ENCODE data around the gene PABPN1L. TPM values are rescaled to one million over a fixed set of nuclear protein-coding genes. Genes with fewer than 3 reads are reported as not detected.

The PABPN1L gene
- total and polyA plus RNA-seq, 7 donors: 0.15 TPM; not detected in 6

DNA sequence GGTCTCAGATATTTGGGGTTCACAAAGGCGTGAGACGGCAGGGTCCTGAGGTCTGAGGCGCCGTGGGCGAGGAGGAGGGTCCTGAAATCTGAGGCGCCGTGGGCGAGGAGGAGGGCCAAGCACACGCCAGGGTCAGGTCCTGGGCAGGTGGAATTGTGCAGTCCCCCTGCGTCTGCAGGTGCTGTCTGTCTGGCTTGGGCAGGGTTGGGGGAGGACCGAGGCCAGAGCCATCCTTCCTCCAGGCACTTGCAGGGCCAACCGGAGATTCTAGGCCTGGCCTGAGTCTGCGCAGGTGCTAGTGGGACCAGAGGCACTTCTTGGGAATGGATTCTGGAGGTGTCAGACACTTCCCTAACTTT, 52.3 kb downstream of the PABPN1L start:
- intact Hi-C loops (cut with DNase I): loop anchor here (5.0 kb wide), 1 partner anchor 128 kb away; no protein-coding TSS in a partner anchor

More for the DNA sequence above, 52.3 kb downstream of the PABPN1L start:
- DNase-seq: no peak
- peaks cover 0 to 36% (median 28%) of the 10 kb centered on the region in 4 donors for H3K4me1 ChIP-seq
- 65 to 77% methylated on average over 13 of the region's 13 CpGs for WGBS, 2 donors
- no peak overlapping the region for H3K27ac ChIP-seq
- TF ChIP-seq, protein P1, sequence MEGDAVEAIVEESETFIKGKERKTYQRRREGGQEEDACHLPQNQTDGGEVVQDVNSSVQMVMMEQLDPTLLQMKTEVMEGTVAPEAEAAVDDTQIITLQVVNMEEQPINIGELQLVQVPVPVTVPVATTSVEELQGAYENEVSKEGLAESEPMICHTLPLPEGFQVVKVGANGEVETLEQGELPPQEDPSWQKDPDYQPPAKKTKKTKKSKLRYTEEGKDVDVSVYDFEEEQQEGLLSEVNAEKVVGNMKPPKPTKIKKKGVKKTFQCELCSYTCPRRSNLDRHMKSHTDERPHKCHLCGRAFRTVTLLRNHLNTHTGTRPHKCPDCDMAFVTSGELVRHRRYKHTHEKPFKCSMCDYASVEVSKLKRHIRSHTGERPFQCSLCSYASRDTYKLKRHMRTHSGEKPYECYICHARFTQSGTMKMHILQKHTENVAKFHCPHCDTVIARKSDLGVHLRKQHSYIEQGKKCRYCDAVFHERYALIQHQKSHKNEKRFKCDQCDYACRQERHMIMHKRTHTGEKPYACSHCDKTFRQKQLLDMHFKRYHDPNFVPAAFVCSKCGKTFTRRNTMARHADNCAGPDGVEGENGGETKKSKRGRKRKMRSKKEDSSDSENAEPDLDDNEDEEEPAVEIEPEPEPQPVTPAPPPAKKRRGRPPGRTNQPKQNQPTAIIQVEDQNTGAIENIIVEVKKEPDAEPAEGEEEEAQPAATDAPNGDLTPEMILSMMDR (IDR thresholded peaks at IDR 0.05): no peak
- TF ChIP-seq POLR2A (IDR thresholded peaks at IDR 0.05): no peak
- TF ChIP-seq EP300 (IDR thresholded peaks at IDR 0.05): no peak
- TF ChIP-seq POLR2AphosphoS5 (IDR thresholded peaks at IDR 0.05): no peak
- no peaks in the 10 kb centered on the region for H3K27me3 ChIP-seq
- H3K4me3 ChIP-seq: no peak overlapping the region
- peaks cover 0 to 10% (median 5%) of the 10 kb centered on the region in 4 donors for H3K36me3 ChIP-seq
- H3K9me3 ChIP-seq: no peaks in the 10 kb centered on the region

Other genes starting within 250 kb of the PABPN1L start
- gene IL17C, start 228.1 kb downstream of the PABPN1L start, total RNA-seq: not detected
- under 1 TPM in 1 of 3 donors, not detected in 2; 0.96 TPM for gene IL17C, start 228.1 kb downstream of the PABPN1L start, polyA plus RNA-seq
- 100 to 1,000 TPM in 2 of 4 donors, 10 to 100 TPM in 2; 63.1 to 147 (median 105) TPM for gene CYBA, start 215.6 kb downstream of the PABPN1L start, total RNA-seq
- 100 to 1,000 TPM in 2 of 3 donors, 10 to 100 TPM in 1; 81.1 to 429 (median 208) TPM for gene CYBA, start 215.6 kb downstream of the PABPN1L start, polyA plus RNA-seq
- gene MVD, start 203.6 kb downstream of the PABPN1L start, total RNA-seq: 10 to 100 TPM; 16.8 to 25.7 (median 23.2) TPM
- 100 to 1,000 TPM in 1 of 3 donors, 10 to 100 TPM in 2; 41.4 to 206 (median 84.8) TPM for gene MVD, start 203.6 kb downstream of the PABPN1L start, polyA plus RNA-seq
- under 1 TPM in 2 of 4 donors, not detected in 2; 0.71 to 0.82 TPM for gene SNAI3, start 180.2 kb downstream of the PABPN1L start, total RNA-seq
- gene SNAI3, start 180.2 kb downstream of the PABPN1L start, polyA plus RNA-seq: 1 to 10 TPM in 1 of 3 donors, under 1 TPM in 2; 0.46 to 3.0 (median 0.60) TPM
- gene RNF166, start 160.3 kb downstream of the PABPN1L start, total RNA-seq: 10 to 100 TPM; 16.0 to 21.4 (median 17.9) TPM
- gene RNF166, start 160.3 kb downstream of the PABPN1L start, polyA plus RNA-seq: 10 to 100 TPM in 1 of 3 donors, 1 to 10 TPM in 2; 5.4 to 34.8 (median 6.2) TPM
- gene CTU2, start 160.2 kb downstream of the PABPN1L start, total RNA-seq: 10 to 100 TPM in 3 of 4 donors, 1 to 10 TPM in 1; 6.1 to 11.7 (median 10.7) TPM
- 10 to 100 TPM in 1 of 3 donors, 1 to 10 TPM in 2; 8.4 to 16.3 (median 9.2) TPM for gene CTU2, start 160.2 kb downstream of the PABPN1L start, polyA plus RNA-seq
- 100 to 1,000 TPM in 3 of 4 donors, 10 to 100 TPM in 1; 97.4 to 242 (median 158) TPM for gene PIEZO1, start 81.4 kb downstream of the PABPN1L start, total RNA-seq
- 100 to 1,000 TPM in 1 of 3 donors, 10 to 100 TPM in 2; 18.0 to 169 (median 29.4) TPM for gene PIEZO1, start 81.4 kb downstream of the PABPN1L start, polyA plus RNA-seq
- 1 to 10 TPM in 1 of 4 donors, under 1 TPM in 2, not detected in 1; 0.71 to 3.0 (median 0.81) TPM for gene CDT1, start 62.9 kb downstream of the PABPN1L start, total RNA-seq
- 10 to 100 TPM in 1 of 3 donors, 1 to 10 TPM in 2; 3.6 to 17.4 (median 6.9) TPM for gene CDT1, start 62.9 kb downstream of the PABPN1L start, polyA plus RNA-seq
- 10 to 100 TPM; 56.6 to 78.3 (median 62.5) TPM for gene APRT, start 54.7 kb downstream of the PABPN1L start, total RNA-seq
- gene APRT, start 54.7 kb downstream of the PABPN1L start, polyA plus RNA-seq: 100 to 1,000 TPM; 245 to 329 (median 294) TPM
- 10 to 100 TPM in 3 of 4 donors, 1 to 10 TPM in 1; 6.7 to 50.4 (median 11.4) TPM for gene GALNS, start 9.7 kb downstream of the PABPN1L start, total RNA-seq
- 10 to 100 TPM in 1 of 3 donors, 1 to 10 TPM in 2; 6.2 to 32.4 (median 9.0) TPM for gene GALNS, start 9.7 kb downstream of the PABPN1L start, polyA plus RNA-seq
- 10 to 100 TPM; 30.7 to 42.1 (median 39.3) TPM for gene TRAPPC2L, start 9.5 kb downstream of the PABPN1L start, total RNA-seq
- 10 to 100 TPM; 42.1 to 56.5 (median 46.0) TPM for gene TRAPPC2L, start 9.5 kb downstream of the PABPN1L start, polyA plus RNA-seq
- 10 to 100 TPM in 1 of 4 donors, 1 to 10 TPM in 2, under 1 TPM in 1; 0.95 to 26.8 (median 3.4) TPM for gene CBFA2T3, start 110.5 kb upstream of the PABPN1L start, total RNA-seq
- gene CBFA2T3, start 110.5 kb upstream of the PABPN1L start, polyA plus RNA-seq: 1 to 10 TPM; 4.2 to 9.8 (median 7.2) TPM
- gene ACSF3, start 227.2 kb upstream of the PABPN1L start, total RNA-seq: 10 to 100 TPM; 19.7 to 31.6 (median 24.8) TPM
- 10 to 100 TPM; 28.2 to 42.2 (median 35.6) TPM for gene ACSF3, start 227.2 kb upstream of the PABPN1L start, polyA plus RNA-seq

All from sigmoid colon (tissue), 7 donors.